HG03565 (cell line): ENCODE results near the gene KLC4.

Source experiments
- ATAC-seq: cut with Tn5 transposase; IDR thresholded peaks from one replicate; pipeline ENCODE4 v1.9.1; 2021; ENCODE audit warnings: mild to moderate bottlenecking, moderate library complexity; ENCODE audit not compliant: unreplicated experiment

The KLC4 gene

DNA sequence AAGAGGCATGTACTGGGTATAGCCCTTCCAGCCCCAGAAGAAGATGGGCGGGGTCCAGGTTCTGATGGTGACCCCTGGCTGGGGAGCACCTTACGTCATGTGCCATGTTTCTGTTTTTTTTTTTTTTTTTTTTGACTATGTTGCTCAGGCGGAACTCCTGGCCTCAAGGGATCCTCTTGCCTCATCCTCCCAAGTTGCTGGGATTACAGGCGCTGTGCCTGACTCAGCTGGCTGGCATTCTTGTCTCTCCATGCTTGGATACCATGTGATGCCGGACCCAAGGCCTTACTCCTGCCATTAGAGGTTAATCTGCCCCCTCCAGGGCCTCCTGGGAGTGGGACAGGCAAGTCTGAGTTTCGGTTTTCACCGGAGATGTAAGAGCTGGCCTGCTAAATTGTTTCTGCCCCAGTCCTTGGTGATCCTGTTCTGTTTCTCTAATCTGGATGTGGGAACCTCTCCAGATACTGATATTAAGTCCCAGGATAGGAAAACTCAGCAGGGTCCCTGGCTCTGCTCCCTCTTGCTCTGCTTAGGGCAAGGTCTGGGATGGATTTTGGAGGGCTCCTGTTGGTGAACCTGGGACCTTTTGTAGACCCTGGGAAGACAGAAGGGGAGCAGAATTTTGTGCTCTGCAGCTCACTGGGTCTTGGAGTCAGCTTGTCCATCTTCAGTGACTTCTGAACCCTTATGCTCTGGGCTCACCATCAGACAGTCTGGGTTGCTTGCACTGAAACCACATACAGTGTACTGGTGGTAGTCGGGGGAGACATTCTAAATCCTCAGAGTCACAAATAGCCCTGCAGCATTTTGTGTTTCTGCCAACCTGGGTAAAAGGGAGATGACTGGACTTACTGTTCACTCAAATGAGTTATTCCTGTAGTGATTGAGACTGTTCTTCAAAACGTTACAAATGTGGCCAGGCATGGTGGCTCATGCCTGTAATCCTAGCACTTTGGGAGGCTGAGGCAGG, 61.8 kb downstream of the KLC4 start:
- ATAC-seq, result no peak

- no peak for ATAC-seq
These were observed 62.7 kb downstream of the KLC4 start for GRCh38 chr6:43122146-43122545.

- no peak for ATAC-seq
These were observed 64.3 kb downstream of the KLC4 start for GRCh38 chr6:43123461-43124314.

DNA sequence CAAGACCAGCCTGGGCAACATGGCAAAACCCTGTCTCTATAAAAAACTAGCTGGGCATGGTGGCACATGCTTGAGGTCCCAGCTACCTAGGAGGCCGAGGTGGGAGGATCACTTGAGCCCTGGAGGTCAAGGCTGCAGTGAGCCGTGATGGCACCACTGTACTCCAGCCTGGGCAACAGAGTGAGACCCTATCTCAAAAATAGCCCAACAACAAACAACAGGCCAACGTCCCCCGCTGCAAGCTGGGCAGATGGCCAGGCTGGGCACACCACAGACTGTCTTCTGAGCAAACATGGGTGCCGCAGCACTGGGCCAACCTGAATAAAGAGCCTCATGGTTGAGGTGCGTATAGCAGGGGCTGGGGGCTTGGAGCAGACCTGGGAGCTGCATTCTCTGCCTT, 65.0 kb downstream of the KLC4 start:
- no peak for ATAC-seq
